Non-pigmented ciliary epithelial cell (primary cell): ENCODE results near the gene RSPH1.

ENCODE experiments used
- DNase-seq: peaks from one replicate; pipeline ENCODE4 v3.0.0-alpha.2; 2010; ENCODE audit warnings: low read depth

RSPH1 gene

GRCh38 chr21:42532466-42533181 lies 36.6 kb upstream of the RSPH1 start:
- DNase-seq = no peak

GRCh38 chr21:42531771-42532170 lies 35.7 kb upstream of the RSPH1 start:
- DNase-seq = no peak

- DNase-seq = no peak
These were observed 34.1 kb upstream of the RSPH1 start for GRCh38 chr21:42530167-42530518.

GRCh38 chr21:42527489-42528158 lies 31.6 kb upstream of the RSPH1 start:
- DNase-seq = no peak

GRCh38 chr21:42527127-42527488 lies 31.1 kb upstream of the RSPH1 start:
- DNase-seq = no peak

- no peak for DNase-seq
These were observed 30.3 kb upstream of the RSPH1 start for GRCh38 chr21:42526379-42526727.

- DNase-seq = no peak
These were observed 29.8 kb upstream of the RSPH1 start for GRCh38 chr21:42525676-42526378.

GRCh38 chr21:42525029-42525581 lies 29.1 kb upstream of the RSPH1 start:
- DNase-seq = no peak

GRCh38 chr21:42524341-42525028 lies 28.5 kb upstream of the RSPH1 start:
- no peak for DNase-seq

GRCh38 chr21:42523941-42524340 lies 27.9 kb upstream of the RSPH1 start:
- no peak for DNase-seq

GRCh38 chr21:42523211-42523610 lies 27.2 kb upstream of the RSPH1 start:
- DNase-seq = no peak

GRCh38 chr21:42522771-42523170 lies 26.7 kb upstream of the RSPH1 start:
- DNase-seq = no peak

GRCh38 chr21:42522271-42522670 lies 26.2 kb upstream of the RSPH1 start:
- no peak for DNase-seq

- no peak for DNase-seq
These were observed 25.8 kb upstream of the RSPH1 start for GRCh38 chr21:42521805-42522204.

- no peak for DNase-seq
These were observed 25.4 kb upstream of the RSPH1 start for GRCh38 chr21:42521384-42521783.

GRCh38 chr21:42520628-42521253 lies 24.7 kb upstream of the RSPH1 start:
- DNase-seq = no peak

- DNase-seq = no peak
These were observed 22.6 kb upstream of the RSPH1 start for GRCh38 chr21:42518626-42519025.

- peak; percentile 51 for DNase-seq
These were observed 22.2 kb upstream of the RSPH1 start for GRCh38 chr21:42518215-42518614.

GRCh38 chr21:42515708-42516502 lies 19.9 kb upstream of the RSPH1 start:
- no peak for DNase-seq

- no peak for DNase-seq
These were observed 18.8 kb upstream of the RSPH1 start for GRCh38 chr21:42514883-42515228.
